AG08395 (cell line): ENCODE measurements around the gene NR3C2.
"Not testable (repeated sequence)": the region's sequence is repeated elsewhere in the genome, so short reads cannot be mapped to it uniquely, and the experiment has no call there.

Source experiments
- DNase-seq: peaks from one replicate; pipeline ENCODE4 v3.0.0; 2012; ENCODE audit warnings: mixed read lengths, low spot score

NR3C2 gene

DNA sequence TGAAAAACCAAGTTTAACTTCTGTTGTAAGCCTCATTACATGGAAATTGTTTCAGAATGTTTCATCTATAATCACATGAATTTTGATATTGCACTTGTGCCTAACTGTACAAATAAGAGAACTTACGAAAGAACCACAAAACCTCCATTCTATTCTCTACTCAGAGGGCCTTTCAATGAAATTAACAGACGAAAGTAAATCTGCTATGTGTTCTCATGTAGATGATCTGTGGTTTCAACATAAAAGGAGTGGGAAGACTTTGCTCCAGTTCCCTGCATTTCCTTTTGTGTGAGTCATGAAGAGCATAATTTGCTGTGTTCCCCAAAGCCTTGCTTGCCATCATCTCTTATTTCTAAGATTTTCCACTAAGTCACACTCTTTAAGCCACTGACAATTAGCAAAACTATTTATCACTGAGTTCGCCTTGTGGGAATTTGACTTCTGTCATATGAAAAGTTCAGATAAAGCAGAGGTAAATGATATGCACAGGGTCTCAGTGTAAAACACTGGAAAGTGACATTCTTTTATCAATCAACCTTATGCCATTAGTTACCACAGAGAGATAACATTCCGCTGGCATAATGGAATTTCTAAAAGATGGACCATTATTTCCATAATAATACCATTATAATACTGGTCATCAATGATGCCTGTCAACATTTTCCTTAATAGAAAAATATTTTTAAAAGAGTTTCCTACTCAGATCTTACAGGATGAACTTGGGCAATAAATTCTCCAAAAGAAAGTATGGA, 329.8 kb downstream of the NR3C2 start:
- peak; percentile 36 for DNase-seq

DNA sequence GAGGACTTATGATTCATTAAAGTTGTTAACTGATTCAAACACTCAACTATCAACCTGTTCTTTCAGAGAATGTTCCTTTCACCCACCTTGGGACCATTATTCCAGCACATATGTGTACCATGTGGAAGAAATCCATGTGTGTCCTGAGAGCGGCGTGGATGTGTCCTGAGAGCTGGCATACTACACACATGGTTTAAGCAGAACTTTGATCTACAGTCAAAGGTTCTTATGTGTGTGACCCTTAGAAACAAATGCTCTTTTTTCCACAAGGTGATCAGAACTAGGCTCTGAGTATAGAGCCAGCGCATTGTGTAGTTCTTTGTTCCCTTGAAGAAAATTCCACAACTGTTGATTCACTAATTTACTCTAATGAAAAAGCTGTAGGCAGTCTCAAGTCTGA, 332.0 kb downstream of the NR3C2 start:
- no peak for DNase-seq

DNA sequence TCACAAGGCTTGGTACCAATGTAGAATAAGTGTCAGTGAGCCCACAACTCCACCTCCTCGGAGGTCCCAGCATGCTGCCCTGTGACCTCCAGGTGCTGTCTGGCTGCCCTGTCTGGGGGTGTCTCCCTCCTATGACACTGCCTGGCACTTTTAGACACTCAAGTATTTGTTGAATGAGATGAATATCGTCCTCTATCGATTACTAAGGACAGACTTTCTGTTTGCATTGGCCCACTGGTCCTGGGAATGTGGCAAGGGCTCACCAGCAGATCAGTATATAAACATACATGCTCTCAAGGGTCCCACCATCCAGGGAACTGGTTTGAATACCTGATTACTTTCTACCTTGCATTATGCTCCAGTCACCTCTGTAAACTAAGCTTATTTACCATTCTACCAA, 333.0 kb downstream of the NR3C2 start:
- no peak for DNase-seq

DNA sequence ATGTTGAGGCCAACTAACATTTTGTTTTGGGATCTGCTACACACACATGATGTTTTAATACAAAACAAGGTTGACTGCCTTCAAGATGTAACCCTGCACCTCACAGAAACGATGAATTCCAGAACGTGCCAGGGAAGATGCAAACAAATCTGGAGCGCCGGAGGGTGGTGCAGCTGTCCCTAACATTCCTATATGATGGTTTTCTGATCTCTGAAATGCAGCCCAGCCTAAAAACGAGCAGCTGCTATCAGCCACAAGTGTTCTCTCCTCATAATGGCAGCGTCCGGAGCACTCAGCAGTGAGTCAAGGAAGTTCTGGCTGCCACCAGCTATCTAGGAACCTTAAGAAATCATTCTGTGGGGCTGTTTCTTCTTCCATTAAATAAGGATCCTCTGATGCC, 333.4 kb downstream of the NR3C2 start:
- no peak for DNase-seq

DNA sequence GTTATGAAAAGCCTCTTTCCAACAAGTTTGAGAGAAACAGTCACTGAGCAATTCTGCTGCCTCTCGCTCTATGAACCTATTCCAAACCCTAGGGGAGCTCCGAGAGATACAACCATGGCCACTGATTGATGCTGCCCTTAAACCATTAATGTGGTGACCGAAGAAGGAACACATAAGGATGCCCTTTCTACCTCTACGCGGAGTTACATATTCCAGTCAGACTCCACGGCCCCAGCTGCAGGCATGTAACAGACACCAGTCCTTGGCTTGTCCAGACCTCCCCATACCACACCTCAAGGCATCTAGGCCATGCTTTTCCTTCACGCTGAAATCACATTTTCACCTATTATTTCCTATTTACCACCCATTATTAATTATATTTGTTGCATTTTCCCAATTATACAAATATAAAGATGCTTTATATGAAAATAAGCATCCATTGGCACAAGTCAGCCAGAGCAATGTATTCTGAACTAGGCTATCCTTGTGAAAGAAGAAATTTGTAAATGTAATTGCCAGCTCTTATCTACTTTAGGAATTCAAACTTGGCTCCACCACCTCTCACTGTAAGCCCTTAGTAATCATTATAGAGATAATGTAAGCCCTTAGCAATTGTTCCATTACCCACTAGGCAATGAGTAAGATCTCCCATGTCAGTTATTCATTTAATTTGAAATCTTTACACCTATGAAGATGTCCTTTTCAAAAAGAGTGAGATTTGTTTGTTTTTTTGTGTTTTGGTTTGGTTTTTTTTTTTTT, 338.4 kb downstream of the NR3C2 start:
- no peak for DNase-seq

DNA sequence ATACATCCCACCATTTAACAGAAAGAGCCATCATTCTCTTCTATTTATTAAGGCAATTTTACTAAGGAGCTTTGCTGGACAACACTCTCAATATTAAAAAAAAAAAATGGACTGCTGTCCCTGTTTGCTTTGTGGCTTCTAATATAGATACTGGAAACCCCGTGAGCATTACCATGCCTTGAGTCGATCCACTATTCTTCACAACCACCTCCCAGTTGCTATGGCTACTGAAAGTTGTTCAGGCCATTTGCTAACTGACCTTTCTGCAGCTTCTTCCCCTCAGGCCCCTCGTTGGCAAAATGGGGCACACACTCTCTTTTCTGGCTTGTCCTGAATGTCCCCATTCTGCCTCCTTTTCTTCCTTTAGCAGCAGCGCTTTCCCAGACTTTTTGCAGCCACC, 340.4 kb downstream of the NR3C2 start:
- no peak for DNase-seq

DNA sequence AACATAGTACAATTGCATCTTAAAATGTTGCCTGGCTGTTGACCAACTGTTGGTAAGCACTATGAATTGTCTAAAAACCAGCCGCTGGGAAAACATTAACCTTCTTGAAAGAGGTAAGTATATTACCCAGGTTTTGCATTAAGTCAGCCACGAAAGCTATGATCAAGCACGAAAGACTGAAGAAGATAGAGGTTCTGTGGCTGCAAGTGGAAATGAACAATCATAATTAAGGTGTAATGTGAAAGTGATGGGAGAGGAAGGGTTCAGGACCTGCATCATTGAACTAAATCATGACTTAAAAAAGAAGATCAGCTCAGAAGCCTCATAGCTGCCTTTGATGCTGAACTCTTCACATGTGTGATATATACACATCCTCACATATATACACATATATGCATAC, 341.0 kb downstream of the NR3C2 start:
- no peak for DNase-seq

DNA sequence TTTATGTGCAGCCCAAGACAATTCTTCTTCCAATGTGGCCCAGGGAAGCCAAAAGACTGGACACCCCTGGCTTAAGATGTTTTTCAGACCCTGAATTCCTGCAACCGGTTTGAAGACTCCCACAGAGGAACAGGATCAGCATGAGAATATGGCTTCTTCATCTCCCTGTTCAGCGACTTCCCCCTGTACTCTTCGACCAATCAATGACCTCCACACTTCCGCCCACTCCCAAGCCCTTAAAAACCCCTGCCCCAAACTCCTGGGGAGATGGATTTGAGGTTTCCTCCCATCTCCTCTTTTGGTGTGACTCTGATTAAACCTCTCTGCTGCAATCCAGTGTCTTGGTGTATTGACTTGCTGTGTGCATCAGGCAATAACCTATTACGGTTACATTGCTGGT, 344.4 kb downstream of the NR3C2 start:
- no peak for DNase-seq

DNA sequence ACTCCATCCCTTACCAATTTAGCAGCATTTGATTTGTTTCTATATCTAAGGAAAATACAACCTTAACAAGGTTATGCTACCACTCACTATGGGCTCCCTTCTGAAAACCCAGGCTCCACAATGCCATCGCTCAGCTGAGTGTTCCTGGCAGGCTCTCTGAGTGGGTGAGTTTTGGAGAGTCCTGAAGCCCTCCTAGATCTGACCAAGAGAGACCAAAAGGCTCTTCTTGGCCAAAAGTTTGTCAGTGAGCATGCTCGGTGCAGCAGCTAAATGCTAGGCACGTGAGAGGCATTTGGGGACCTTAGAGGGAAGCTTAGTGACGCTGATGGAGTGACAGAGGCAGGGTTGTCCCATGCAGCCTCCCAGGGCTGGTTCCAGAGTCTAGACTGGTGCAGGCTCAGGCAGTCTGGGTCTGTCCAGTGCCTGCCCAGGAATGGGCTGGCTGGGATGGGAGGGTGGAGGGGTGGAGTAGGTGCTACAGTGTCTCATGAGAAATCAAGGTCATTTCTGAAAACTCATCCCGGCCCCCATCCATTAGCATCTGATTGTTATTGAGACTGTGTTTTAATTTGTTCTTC, 346.8 kb downstream of the NR3C2 start:
- no peak for DNase-seq

DNA sequence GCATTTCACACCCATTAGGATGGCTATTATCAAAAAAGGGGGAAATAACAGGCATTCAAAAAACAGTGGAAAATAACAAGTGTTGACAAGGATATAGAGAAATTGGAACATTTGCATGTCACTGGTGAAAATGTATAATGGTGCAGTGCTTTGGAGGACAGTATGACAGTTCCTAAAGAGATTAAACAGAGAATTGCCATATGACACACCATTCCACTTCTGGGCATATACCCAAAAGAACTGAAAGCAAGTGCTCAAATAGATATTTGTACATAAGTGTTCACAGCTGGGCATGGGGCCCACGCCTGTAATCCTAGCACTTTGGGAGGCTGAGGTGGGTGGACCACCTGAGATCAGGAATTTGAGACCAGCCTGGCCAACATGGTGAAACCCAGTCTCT, 348.1 kb downstream of the NR3C2 start:
- no peak for DNase-seq

DNA sequence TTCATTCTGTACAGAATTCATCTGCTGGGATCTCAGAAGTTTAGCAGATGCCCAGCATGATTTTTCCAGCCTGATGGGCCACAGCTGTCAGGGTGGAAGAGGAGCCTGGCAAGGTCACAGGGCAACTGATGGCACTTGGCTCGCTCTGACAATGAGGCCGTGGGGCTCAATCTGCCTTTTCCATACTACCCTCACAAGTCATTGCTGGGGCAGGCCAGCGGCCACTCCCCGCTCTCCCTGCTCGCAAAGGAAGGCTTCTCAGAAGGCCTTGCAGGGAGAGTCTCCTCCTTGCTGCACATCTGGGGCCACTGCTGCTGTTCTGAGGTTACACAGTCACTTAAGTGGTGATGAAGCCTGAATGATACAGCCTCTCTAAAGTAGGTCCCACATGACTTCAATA, 349.1 kb downstream of the NR3C2 start:
- no peak for DNase-seq

DNA sequence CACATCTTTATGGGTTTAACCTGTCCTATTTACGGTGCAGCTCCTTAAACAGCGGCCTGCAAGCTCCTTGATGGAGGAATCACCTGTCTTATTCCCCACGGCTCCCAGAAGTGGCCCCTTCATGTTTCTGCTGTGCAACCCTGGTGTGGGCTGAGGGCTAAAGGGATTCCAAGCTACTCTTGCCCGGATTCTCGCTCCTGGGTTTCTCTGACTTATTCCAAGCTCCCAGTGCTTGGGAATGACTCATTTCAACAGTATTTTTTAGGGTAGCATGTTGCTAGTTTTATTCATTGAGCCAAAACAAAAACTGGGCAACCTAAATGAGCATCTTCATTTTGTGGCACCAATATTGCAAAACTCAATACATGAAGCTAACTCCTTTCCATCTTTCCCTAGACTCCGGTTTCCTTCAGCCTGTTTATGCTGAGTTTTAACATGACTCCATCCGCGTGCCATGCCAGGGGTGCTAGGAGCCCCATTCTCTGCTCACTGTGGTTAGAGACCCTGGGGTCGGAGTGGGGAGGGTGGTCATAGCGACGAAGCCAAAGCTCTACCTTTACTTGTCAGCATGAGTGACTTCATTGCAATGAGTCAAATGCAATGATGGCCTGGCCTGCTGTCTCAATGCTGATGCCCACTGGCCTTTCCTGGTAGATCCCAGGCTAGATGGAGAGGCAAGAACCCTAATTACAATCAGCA, 349.7 kb downstream of the NR3C2 start:
- peak; percentile 47 for DNase-seq

DNA sequence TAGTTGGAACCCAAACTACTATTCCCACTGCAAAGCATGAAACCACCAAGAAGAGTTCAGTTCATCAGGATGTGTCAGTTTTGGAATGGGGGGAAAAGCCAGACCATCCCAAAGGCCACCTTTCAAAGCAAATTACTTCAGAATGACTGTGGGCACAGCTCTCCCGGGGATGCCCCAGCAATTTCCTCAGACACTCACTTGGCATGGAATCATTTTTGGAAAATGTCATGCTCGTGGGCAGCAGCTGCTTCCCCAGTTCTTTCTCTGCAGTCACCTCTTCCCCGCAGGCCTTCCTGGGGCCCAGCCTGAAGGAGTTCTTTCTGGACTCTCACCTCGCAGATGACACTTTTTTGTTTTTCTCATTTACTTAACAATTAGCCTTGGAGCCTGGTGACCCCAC, 350.3 kb downstream of the NR3C2 start:
- DNase-seq: no peak

DNA sequence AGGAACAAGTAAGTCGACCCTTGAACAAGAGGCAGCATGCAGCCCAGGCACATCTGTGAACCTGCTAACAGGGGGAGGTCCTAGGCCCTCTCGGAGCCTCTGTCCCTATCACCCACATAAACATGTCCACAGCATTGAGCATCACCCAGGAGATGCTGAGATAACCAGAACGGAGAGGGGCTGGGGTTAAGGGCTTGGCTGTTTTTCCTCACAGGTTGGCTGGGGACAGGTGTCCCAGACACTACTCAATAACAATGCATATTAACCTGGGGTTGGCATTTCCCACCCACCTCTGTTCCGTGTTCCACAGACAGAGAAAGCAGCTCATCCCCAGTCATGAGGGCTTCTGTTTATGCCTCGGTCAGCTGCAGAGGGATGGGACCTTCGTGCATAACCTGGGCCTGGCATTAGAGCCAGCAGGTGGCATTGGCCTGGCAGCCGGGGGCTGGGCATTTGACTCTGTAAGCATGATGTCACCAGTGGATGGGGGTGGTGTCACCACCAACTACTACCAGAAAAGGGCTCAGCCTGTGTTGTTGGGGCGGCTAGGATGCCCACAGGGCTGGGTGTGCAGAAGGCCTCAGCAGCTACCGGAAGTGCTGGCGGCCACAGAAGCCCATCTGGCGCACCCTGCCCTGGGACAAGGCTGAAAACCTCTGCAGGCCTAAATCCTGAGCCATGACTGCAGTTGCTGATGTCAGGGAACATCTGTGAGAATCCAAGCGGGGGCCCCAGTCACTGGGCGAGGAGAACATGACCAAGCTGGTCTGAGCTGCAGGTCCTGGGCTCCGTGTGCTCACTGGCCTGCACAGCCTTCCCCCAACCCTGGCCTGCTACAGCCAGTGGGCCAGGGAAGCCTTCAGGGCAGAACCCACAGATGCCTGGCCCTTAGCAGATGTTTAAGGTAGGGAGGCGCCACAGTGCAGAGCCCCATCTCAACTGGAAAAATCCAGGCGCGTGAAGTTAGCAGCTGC, 351.4 kb downstream of the NR3C2 start:
- no peak for DNase-seq

DNA sequence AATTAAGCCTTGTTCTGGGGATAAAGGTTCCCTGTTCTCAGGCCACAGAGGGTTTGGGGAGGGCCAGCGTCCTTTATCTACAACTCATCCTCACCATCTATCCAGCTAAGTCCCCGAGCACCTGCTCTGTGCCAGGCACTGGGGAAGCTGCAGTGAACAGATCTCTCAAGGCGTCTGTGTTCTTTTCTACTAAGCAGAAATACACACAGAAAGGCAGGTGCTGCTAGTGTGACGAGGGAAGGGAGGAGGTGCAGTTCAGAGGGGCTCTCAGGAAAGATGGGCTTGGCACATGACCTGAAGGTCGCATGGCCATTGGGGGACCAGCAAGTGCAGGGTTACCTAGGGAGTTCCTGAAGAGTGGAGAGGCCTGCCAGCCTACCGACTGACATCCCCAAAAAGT, 352.2 kb downstream of the NR3C2 start:
- no peak for DNase-seq

DNA sequence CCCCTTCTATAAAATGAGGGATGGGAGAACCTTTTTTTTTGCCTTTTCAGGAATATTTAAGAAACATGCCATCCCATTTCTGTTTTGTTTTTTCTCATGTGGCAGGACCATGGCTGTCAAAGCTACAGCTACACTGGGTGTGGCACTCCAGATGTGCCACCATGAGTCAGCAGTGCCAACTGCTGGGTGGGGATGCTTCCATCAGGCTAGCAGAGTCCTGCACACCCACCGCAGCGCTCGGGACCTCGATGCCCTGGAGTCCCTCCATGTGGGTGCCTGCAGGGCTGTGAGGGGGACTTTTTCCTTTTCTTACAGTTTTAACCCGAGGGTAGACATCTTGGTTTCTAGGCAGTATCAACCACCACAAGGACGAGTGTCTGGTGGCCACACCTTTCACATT, 352.6 kb downstream of the NR3C2 start:
- DNase-seq: no peak

DNA sequence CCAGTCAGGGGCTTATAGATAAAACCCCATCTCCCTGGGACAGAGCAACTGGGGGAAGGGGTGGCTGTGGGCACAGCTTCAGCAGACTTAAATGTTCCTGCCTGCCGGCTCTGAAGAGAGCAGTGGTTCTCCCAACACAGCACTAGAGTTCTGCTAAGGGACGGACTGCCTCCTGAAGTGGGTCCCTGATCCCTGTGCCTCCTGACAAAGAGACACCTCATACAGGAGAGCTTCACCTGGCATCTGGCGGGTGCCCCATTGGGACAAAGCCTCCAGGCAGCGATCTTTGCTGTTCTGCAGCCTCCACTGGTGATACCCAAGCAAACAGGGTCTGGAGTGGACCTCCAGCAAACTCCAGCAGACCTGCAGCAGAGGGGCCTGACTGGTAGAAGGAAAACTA, 359.1 kb downstream of the NR3C2 start:
- DNase-seq: not testable (repeated sequence)

DNA sequence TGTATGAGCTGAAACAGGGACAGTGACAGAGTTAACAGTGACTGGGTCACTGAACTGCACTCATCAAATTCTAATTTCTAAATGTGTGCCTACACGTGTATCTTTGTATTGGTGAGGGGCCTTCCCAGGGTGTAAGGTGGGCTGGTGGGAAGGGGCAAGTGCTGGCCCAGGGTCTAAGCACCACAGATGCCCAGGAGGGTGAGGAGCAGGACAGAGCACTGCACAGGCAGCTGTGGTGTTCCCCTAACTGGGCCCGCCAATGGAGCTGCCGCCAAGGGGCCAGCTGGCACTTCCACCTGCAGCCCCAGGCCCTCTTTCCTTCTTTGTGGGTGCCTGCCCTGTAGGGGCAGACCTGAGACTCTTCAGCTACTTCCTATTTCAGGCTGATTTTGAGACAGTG, 360.5 kb downstream of the NR3C2 start:
- DNase-seq: no peak

DNA sequence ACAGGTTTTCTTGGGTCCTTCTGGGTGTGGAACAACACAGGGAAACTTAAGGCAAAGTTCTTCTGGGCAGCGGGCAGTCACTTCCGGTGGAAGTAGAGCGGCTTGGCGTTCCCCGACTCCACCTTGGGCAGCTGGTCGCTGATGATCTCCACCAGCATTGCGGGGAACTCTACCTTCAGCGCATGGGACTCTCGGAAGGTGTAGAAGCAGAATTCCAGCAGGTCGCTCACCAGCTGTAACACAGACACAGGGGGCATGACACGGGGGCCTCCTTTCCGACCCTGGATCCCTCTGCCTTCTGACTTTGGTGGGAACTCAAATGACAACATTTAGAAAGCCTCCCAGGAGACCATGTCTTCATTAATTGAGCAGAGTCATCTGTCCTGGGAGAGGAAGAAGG, 360.9 kb downstream of the NR3C2 start:
- no peak for DNase-seq

DNA sequence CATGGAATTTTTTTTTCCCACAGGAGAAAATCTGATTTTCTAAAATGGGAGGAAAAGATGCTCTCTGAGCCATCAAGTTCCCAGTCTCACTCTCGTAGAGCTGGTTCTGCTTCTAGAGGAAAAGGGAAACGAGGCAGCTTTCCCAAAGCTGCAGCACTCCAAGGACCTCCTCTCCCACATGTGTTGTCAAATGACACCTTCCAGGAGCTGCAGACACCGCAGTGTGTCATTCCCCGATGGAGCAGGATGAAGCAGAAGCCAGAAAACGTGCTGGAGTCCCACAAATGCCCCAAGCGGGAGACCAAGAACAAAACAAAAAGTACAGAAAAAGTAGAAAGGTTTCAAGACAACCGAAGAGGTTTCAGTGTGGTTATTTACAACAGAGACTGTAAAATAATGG, 362.3 kb downstream of the NR3C2 start:
- DNase-seq: no peak

DNA sequence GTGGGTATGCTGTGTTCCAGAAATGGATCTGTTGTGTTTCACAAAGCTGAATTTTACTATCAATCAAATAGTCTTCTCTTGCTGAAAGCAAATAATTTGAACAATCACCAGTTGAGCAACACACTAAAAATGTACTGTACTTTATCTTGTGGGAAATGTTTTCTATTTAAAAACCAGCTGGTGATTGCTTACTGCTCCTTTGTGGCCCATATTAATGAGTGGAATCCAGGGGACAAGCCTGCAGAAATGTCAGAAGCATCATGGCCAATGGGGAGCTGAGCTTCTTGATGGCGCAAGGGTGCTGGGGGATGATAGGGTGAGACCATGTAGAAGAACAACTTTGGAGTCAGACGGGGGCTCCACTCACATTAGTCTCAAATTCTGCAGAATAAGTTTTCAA, 364.2 kb downstream of the NR3C2 start:
- no peak for DNase-seq

DNA sequence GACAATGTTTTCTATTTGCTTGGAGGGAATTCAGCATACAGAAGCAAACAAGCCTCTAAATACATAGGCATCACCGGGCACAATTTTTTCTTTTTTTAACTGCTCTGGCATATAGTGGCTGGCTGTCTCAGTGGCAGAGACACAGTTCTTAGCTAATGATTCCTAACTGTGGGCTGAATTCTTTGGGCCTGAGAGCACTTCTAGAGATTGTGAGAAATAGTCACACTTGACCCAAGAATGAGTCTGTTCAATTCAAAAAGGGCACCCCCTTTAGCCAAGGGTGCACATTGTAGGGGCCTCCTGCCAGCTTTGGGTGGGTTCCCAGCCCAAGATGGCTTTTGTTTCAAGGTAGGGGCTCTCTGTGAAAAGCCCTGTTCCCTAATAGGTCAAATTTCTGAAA, 364.6 kb downstream of the NR3C2 start:
- DNase-seq: no peak
